Naive thymus-derived CD4-positive, alpha-beta T cell (primary cell): ENCODE data around the gene GNAT3. TPM values are rescaled to one million over a fixed set of nuclear protein-coding genes. Genes with fewer than 3 reads are reported as not detected.

Experiments
- ATAC-seq: fragments of 150-1000 bp; cut with Tn5 transposase; 2 replicates; pipeline ENCODE4 v1.10.0; 2021; ENCODE audit warnings: mild to moderate bottlenecking, moderate library complexity
- CTCF ChIA-PET: fragments of 350-600 bp; sonication (Branson Sonifier 250); formaldehyde crosslinking; loops from one replicate; lab custom pipeline; 2021; ENCODE audit warnings: antibody characterized with exemption; lab: Charles Lee
- POLR2A ChIA-PET: fragments of 350-600 bp; sonication (Branson Sonifier 250); formaldehyde crosslinking; loops from one replicate; lab custom pipeline; 2021; ENCODE audit warnings: antibody characterized with exemption, inconsistent platforms; lab: Charles Lee
- DNase-seq, 9 donors: peaks; one replicate each; pipeline versions ENCODE4 v3.0.0 to v3.0.0-alpha.2; 2020 to 2022; ENCODE audit warnings: mixed read lengths in 1 of 9
- H3K27ac ChIP-seq: one replicate; pipeline ENCODE4 v1.7.0; 2013; ENCODE audit warnings: mild to moderate bottlenecking, low read depth, low read length, moderate library complexity
- H3K27me3 ChIP-seq, 2 donors: one replicate each; pipeline ENCODE4 v1.7.0; 2013; ENCODE audit warnings: low read length in 2 of 2, mild to moderate bottlenecking in 2 of 2, moderate library complexity in 2 of 2; ENCODE audit not compliant: control insufficient read depth in 2 of 2, insufficient read depth in 2 of 2
- H3K36me3 ChIP-seq, 3 experiments: 1 replicate in 2 of 3; 2 replicates in 1 of 3; pipeline ENCODE4 v1.7.0; 2013; ENCODE audit warnings: low read length in 3 of 3, mild to moderate bottlenecking in 3 of 3, moderate library complexity in 1 of 3; ENCODE audit not compliant: insufficient read depth in 3 of 3, control insufficient read depth in 2 of 3
- H3K4me1 ChIP-seq, 2 donors: one replicate each; pipeline ENCODE4 v1.7.0; 2013; ENCODE audit warnings: low read length in 2 of 2, mild to moderate bottlenecking in 2 of 2, moderate library complexity in 1 of 2; ENCODE audit not compliant: control insufficient read depth in 2 of 2, insufficient read depth in 2 of 2
- H3K4me3 ChIP-seq: 2 replicates; pipeline ENCODE4 v1.7.0; 2013; ENCODE audit warnings: mild to moderate bottlenecking, low read length
- H3K9me3 ChIP-seq, 3 experiments: 1 replicate in 2 of 3; 2 replicates in 1 of 3; pipeline ENCODE4 v1.7.0; 2013; ENCODE audit warnings: low read length in 3 of 3; ENCODE audit not compliant: control insufficient read depth in 2 of 3
- H3K27ac Mint-ChIP-seq, 9 donors: one replicate each; pipeline ENCODE4 v1.8.0; 2020 to 2022; ENCODE audit warnings: mixed read lengths in 9 of 9, mild to moderate bottlenecking in 8 of 9, moderate library complexity in 5 of 9, inconsistent platforms in 2 of 9
- H3K27me3 Mint-ChIP-seq, 5 donors: one replicate each; pipeline ENCODE4 v1.8.0; 2021 to 2022; ENCODE audit warnings: mixed read lengths in 5 of 5, mild to moderate bottlenecking in 1 of 5
- H3K36me3 Mint-ChIP-seq, 5 donors: one replicate each; pipeline ENCODE4 v1.8.0; 2020 to 2022; ENCODE audit warnings: mixed read lengths in 5 of 5, mild to moderate bottlenecking in 3 of 5, inconsistent platforms in 1 of 5
- H3K4me1 Mint-ChIP-seq, 7 donors: one replicate each; pipeline ENCODE4 v1.8.0; 2020 to 2022; ENCODE audit warnings: mixed read lengths in 7 of 7, mild to moderate bottlenecking in 3 of 7, inconsistent platforms in 1 of 7
- H3K4me3 Mint-ChIP-seq, 10 donors: one replicate each; pipeline ENCODE4 v1.8.0; 2020 to 2022; ENCODE audit warnings: mild to moderate bottlenecking in 10 of 10, mixed read lengths in 10 of 10, moderate library complexity in 6 of 10, inconsistent platforms in 2 of 10
- H3K9me3 Mint-ChIP-seq, 11 donors: one replicate each; pipeline ENCODE4 v1.8.0; 2020 to 2022; ENCODE audit warnings: mixed read lengths in 11 of 11, mild to moderate bottlenecking in 4 of 11, inconsistent platforms in 1 of 11, moderate library complexity in 1 of 11
- intact Hi-C, 2 donors: fragments of 100-400 bp; cut with micrococcal nuclease; formaldehyde crosslinking; loops; one replicate each; pipeline ENCODE4 v1.15.1; 2023
- polyA plus RNA-seq, 2 donors: library from polyadenylated mRNA; unstranded; fragments of 300-500 nt; fragmentation: Illumina TruSeq; gene quantifications; one replicate each; pipeline ENCODE4 v1.2.3, GENCODE V29; 2021
- total RNA-seq, 6 experiments: library from RNA in 5 of 6; stranded (reverse) in 5 of 6; gene quantifications; 1 replicate in 5 of 6; 2 replicates in 1 of 6; pipeline ENCODE4 v1.2.3 and lab custom pipeline; 2021 to 2026

GNAT3 gene
- total RNA-seq (not detected), polyA plus RNA-seq (not detected), total RNA-seq (lab: John Stamatoyannopoulos, UW) (not detected)

GRCh38 chr7:80511964-80512363 is at the start of gene GNAT3:
GNAT3 (minus strand) TSS chr7:80512064; CDS start chr7:80511926, 138 bp downstream.
- Histone ChIP-seq H3K27ac (no peak within 1 kb of the TSS), H3K9me3 (no peaks in the 10 kb centered on the region), H3K4me1 (no peaks in the 10 kb centered on the region), H3K4me3 (no peak within 1 kb of the TSS), H3K36me3 (no peaks in the 10 kb centered on the region), H3K27me3 (no peaks in the 10 kb centered on the region)
- intact Hi-C loops: no loop called here
- no peak for DNase-seq
- ATAC-seq: no peak
- POLR2A ChIA-PET: no interaction called here
- Mint-ChIP-seq H3K4me3 (no peak within 1 kb of the TSS), H3K9me3 (peaks cover 0 to under 1% (median 0%) of the 10 kb centered on the region in 11 donors), H3K27ac (no peak within 1 kb of the TSS), H3K36me3 (no peaks in the 10 kb centered on the region), H3K27me3 (no peaks in the 10 kb centered on the region), H3K4me1 (no peaks in the 10 kb centered on the region)
- CTCF ChIA-PET: no interaction called here

- no peaks in the 10 kb centered on the region for H3K27me3 ChIP-seq
- peaks cover 5 to 41% (median 17%) of the 10 kb centered on the region in 11 donors for H3K9me3 Mint-ChIP-seq
- ATAC-seq (no peak), DNase-seq (no peak)
- no peaks in the 10 kb centered on the region for H3K9me3 ChIP-seq
- no peak overlapping the region for H3K27ac ChIP-seq
- no peak overlapping the region for H3K4me3 Mint-ChIP-seq
- no peaks in the 10 kb centered on the region for H3K4me1 ChIP-seq
- intact Hi-C loops: no loop called here
- H3K4me1 Mint-ChIP-seq: no peaks in the 10 kb centered on the region
- ChIA-PET CTCF (no interaction called here), POLR2A (no interaction called here)
- no peak overlapping the region for H3K27ac Mint-ChIP-seq
- H3K4me3 ChIP-seq: no peak overlapping the region
- no peaks in the 10 kb centered on the region for H3K36me3 ChIP-seq
- H3K36me3 Mint-ChIP-seq: no peaks in the 10 kb centered on the region
- no peaks in the 10 kb centered on the region for H3K27me3 Mint-ChIP-seq
These were observed 46.3 kb upstream of the GNAT3 start for GRCh38 chr7:80558116-80558515.

GRCh38 chr7:80552031-80552694 is 40.3 kb upstream of the GNAT3 start:
- no peak overlapping the region for H3K27ac ChIP-seq
- no peak for ATAC-seq
- no peak overlapping the region for H3K4me3 ChIP-seq
- H3K36me3 Mint-ChIP-seq: no peaks in the 10 kb centered on the region
- ChIA-PET CTCF (no interaction called here), POLR2A (no interaction called here)
- H3K4me1 Mint-ChIP-seq: no peaks in the 10 kb centered on the region
- H3K4me3 Mint-ChIP-seq: no peak overlapping the region
- no peaks in the 10 kb centered on the region for H3K4me1 ChIP-seq
- H3K27me3 ChIP-seq: no peaks in the 10 kb centered on the region
- H3K27ac Mint-ChIP-seq: no peak overlapping the region
- H3K9me3 ChIP-seq: no peaks in the 10 kb centered on the region
- intact Hi-C loops: no loop called here
- H3K27me3 Mint-ChIP-seq: no peaks in the 10 kb centered on the region
- no peak for DNase-seq
- peaks cover 0 to 15% (median 0%) of the 10 kb centered on the region in 11 donors for H3K9me3 Mint-ChIP-seq
- H3K36me3 ChIP-seq: no peaks in the 10 kb centered on the region

- H3K27ac ChIP-seq: no peak overlapping the region
- Mint-ChIP-seq H3K27ac (no peak overlapping the region), H3K27me3 (no peaks in the 10 kb centered on the region), H3K36me3 (no peaks in the 10 kb centered on the region), H3K4me3 (no peak overlapping the region), H3K9me3 (peaks cover 0 to 13% (median 5%) of the 10 kb centered on the region in 11 donors), H3K4me1 (no peaks in the 10 kb centered on the region)
- H3K4me1 ChIP-seq: no peaks in the 10 kb centered on the region
- ATAC-seq (no peak), DNase-seq (no peak)
- H3K27me3 ChIP-seq: no peaks in the 10 kb centered on the region
- H3K9me3 ChIP-seq: no peaks in the 10 kb centered on the region
- POLR2A ChIA-PET: no interaction called here
- CTCF ChIA-PET: no interaction called here
- H3K4me3 ChIP-seq: no peak overlapping the region
- no peaks in the 10 kb centered on the region for H3K36me3 ChIP-seq
- intact Hi-C loops: no loop called here
These were observed 38.1 kb upstream of the GNAT3 start for GRCh38 chr7:80550005-80550404.

- Histone ChIP-seq H3K27me3 (no peaks in the 10 kb centered on the region), H3K36me3 (no peaks in the 10 kb centered on the region), H3K9me3 (no peaks in the 10 kb centered on the region), H3K4me1 (no peaks in the 10 kb centered on the region), H3K4me3 (no peak overlapping the region), H3K27ac (no peak overlapping the region)
- no peak for ATAC-seq
- ChIA-PET CTCF (no interaction called here), POLR2A (no interaction called here)
- intact Hi-C loops: no loop called here
- Mint-ChIP-seq H3K27me3 (no peaks in the 10 kb centered on the region), H3K4me1 (no peaks in the 10 kb centered on the region), H3K4me3 (no peak overlapping the region), H3K27ac (no peak overlapping the region), H3K36me3 (no peaks in the 10 kb centered on the region), H3K9me3 (peaks cover 0 to 12% (median 5%) of the 10 kb centered on the region in 11 donors)
- no peak for DNase-seq
These were observed 37.1 kb upstream of the GNAT3 start for GRCh38 chr7:80548840-80549530.

GRCh38 chr7:80542398-80542797 is 30.5 kb upstream of the GNAT3 start:
- intact Hi-C loops: no loop called here
- ChIA-PET CTCF (no interaction called here), POLR2A (no interaction called here)
- Histone ChIP-seq H3K4me1 (no peaks in the 10 kb centered on the region), H3K36me3 (no peaks in the 10 kb centered on the region), H3K27ac (no peak overlapping the region), H3K9me3 (no peaks in the 10 kb centered on the region), H3K27me3 (no peaks in the 10 kb centered on the region), H3K4me3 (no peak overlapping the region)
- Mint-ChIP-seq H3K27me3 (no peaks in the 10 kb centered on the region), H3K4me3 (no peak overlapping the region), H3K36me3 (no peaks in the 10 kb centered on the region), H3K27ac (no peak overlapping the region), H3K4me1 (no peaks in the 10 kb centered on the region), H3K9me3 (peaks cover 0 to 14% (median 3%) of the 10 kb centered on the region in 11 donors)
- ATAC-seq: no peak
- DNase-seq: no peak

- ChIA-PET CTCF (interaction anchor here (0.7 kb wide), 2 partner anchors 315 to 1363 kb away, joined by 3 read pairs; no protein-coding TSS in a partner anchor), POLR2A (no interaction called here)
- intact Hi-C loops: no loop called here
- Histone ChIP-seq H3K27ac (no peak overlapping the region), H3K27me3 (no peaks in the 10 kb centered on the region), H3K4me1 (no peaks in the 10 kb centered on the region), H3K36me3 (no peaks in the 10 kb centered on the region), H3K9me3 (no peaks in the 10 kb centered on the region), H3K4me3 (no peak overlapping the region)
- Mint-ChIP-seq H3K27ac (no peak overlapping the region), H3K36me3 (no peaks in the 10 kb centered on the region), H3K27me3 (no peaks in the 10 kb centered on the region), H3K4me3 (no peak overlapping the region), H3K9me3 (peaks cover 0 to 14% (median under 1%) of the 10 kb centered on the region in 11 donors), H3K4me1 (no peaks in the 10 kb centered on the region)
- ATAC-seq (no peak), DNase-seq (no peak)
These were observed 29.0 kb upstream of the GNAT3 start for GRCh38 chr7:80540836-80541235.
